HG03469 (cell line): ENCODE data around the gene GLT1D1.

Source experiments
- ATAC-seq: cut with Tn5 transposase; IDR thresholded peaks from one replicate; pipeline ENCODE4 v1.9.1; 2021; ENCODE audit warnings: mild to moderate bottlenecking, moderate library complexity, moderate number of reproducible peaks; ENCODE audit not compliant: unreplicated experiment

Gene GLT1D1

DNA sequence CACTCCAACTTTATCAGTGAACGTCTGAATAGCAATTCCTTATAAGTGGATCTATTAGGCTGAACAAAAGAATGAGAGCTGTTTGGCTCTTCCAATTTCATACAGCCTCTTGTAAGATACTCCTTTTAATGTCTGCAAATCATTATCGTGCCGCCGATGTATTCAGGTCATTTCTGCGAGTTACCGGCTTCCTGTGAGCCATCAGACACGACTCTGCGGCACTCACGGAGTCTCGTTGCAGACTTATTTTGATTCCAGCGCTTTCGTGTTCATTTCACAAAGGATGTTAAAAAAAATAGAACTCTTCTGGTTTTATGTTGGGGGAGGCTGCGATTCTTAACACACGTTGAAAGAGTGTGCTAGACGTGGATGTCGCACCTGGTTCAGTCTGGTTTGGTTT, 106.6 kb downstream of the GLT1D1 start:
- no peak for ATAC-seq

- no peak for ATAC-seq
Observed at GRCh38 chr12:128961308-128961902, 108.1 kb downstream of the GLT1D1 start.

DNA sequence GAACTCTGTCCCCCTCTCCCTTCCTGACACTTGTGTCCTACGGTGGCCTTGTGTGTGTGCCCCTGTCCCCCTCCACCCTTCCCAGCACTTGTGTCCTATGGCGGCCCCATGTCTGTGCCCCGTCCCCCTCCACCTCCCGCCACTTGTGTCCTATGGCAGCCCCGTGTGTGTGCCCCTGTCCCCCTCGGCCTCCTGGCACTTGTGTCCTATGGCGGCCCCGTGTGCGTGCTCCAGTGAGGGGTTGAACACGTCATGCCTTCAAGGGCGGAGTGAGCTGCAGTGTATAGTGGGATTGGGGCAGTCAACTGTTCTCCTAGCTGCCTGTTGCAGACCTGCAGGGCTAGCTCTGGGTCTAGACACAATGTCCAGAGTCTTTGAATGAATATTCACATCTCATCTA, 108.7 kb downstream of the GLT1D1 start:
- no peak for ATAC-seq

- no peak for ATAC-seq
Observed at GRCh38 chr12:128966203-128966810, 113.0 kb downstream of the GLT1D1 start.

DNA sequence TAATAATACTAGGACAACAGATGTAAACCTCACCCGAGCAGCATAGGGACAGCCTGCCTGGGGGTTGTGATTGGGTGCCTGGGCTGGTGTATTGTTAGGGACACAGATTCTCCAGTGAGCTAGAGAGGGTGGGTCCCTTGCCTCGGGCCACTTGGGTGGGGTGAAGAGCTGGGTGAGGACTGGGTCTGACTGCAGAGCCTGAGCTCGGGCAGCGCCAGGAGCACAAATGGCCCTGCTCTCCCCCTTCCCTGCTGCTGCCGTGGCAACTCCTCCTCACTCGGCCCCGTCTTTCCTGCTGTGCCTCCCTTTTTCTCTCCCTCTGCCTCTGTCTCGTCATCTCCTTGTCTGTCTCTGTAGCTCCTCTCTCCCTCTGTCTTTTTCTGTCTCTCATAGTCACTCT, 115.4 kb downstream of the GLT1D1 start:
- no peak for ATAC-seq

GRCh38 chr12:128969480-128970055, 116.3 kb downstream of the GLT1D1 start:
- ATAC-seq = peak; percentile 91

- no peak for ATAC-seq
Observed at GRCh38 chr12:128970110-128970509, 116.8 kb downstream of the GLT1D1 start.

DNA sequence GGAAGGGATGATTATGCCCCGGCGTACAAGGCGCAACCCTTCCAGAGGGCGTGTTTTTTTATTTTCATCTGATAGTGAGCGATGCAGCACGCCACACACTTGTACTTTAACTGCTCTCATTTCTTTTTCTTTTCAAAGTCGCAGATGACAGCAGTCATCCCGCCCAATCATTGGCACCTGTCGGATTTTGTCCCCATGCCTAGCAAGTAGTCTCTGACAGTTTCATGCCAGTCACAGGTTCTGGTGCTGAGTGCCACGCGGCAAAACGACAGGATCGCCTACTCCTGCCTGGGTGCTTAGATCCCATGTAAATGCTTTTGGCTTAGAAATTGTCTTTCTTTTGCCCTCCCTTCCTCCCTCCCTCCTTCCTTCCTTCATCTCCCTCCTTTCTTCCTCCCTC, 117.7 kb downstream of the GLT1D1 start:
- ATAC-seq = no peak

GRCh38 chr12:128971802-128972201, 118.5 kb downstream of the GLT1D1 start:
- no peak for ATAC-seq

- no peak for ATAC-seq
Observed at GRCh38 chr12:128973883-128974681, 120.8 kb downstream of the GLT1D1 start.

DNA sequence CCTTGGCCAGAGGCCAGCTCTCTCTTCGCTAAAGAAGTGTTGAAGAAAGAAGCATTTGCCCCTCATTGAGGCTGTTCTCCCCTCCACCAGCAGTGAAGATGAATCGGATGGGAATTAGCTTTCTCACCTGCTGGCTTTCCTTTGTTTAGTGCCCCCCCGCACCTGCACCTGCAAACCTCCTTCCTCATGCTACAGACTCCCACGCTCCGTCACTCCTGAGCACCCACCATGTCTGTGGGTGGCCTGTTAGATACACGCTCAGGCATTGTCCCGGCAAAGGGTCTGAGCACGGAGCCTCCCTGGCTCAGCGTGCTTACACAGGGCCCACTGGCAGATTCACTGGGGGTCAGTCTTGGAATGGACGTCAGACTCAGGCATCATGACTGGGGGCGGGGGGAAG, 121.6 kb downstream of the GLT1D1 start:
- no peak for ATAC-seq

DNA sequence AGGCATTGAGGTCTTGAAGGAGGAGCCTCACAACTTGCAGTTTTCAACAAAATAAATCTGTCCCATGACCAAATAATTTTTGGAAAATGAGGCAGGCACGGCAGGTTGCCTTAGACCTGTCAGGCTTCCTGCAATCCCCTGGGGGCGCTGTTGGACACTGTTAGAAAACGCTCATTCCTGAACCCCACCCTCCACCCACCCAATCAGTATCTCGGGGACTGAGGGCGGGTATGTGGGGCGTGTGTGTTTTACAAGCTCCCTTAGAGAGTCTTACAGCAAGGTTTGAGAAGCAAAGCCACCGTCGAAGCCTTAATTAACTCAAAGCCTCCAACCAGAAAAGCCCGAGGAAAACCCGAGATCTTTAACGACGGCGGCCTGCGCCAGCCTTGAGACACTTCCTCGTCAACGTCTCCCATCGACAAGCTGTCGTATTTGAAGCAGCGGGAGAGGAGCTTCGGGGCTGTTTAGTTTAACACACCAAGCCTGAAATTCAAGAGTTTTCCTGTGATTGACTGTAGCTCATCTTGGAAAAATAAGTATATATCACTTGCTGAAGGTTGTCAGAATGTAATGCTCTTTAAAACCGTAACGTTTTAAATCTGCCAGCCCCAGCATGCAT, 123.0 kb downstream of the GLT1D1 start:
- ATAC-seq = no peak

- ATAC-seq = no peak
Observed at GRCh38 chr12:128977441-128977840, 124.2 kb downstream of the GLT1D1 start.

GRCh38 chr12:128978067-128978466, 124.8 kb downstream of the GLT1D1 start:
- no peak for ATAC-seq

- no peak for ATAC-seq
Observed at GRCh38 chr12:128980623-128981022, 127.3 kb downstream of the GLT1D1 start.

- ATAC-seq = no peak
Observed at GRCh38 chr12:128981971-128982533, 128.8 kb downstream of the GLT1D1 start.

GRCh38 chr12:128982933-128983332, 129.7 kb downstream of the GLT1D1 start:
- no peak for ATAC-seq

DNA sequence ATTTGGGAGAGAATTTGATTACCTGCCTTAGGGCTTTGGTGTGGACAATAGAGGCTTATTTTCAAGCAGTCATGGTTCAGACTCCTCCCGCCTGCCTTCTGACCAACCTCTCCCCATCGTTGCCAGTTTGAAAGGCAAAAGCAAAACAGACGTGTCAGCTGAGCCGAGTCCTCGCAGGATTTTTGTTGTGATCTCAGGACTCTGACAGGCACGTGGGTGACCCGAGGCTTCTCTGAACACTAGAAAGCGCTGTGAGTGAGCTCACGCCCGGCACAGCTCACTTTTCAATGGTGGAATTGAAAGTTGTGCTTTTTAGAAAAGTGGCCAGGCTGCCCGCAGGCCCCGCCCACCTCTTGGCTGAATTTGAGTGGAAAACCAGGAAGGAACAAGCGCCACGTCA, 130.1 kb downstream of the GLT1D1 start:
- ATAC-seq = no peak

- no peak for ATAC-seq
Observed at GRCh38 chr12:128986957-128987356, 133.7 kb downstream of the GLT1D1 start.

- ATAC-seq = no peak
Observed at GRCh38 chr12:128989287-128989686, 136.0 kb downstream of the GLT1D1 start.

DNA sequence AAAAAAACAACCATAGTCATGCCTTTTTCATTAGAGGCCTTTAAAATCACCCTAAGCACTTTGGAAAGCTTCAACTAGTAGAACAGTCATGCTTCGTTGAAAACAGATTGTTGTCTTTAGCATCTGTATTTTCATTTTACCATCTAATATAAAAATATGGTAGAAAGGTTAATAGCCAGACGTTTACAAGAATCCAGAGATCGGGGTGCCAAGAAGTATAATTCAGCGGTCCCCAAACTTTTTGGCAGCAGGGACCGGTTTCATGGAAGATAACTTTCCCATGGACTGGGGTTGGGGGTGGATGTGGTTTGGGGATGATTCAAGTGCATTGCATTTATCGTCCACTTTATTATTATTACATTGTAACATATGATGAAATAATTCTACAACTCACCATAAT, 138.4 kb downstream of the GLT1D1 start:
- no peak for ATAC-seq
